Bone marrow (tissue), 2 donors: ENCODE measurements around the gene MXRA7.
A peak's percentile ranks its signal among the peaks of the same experiment; 100 is the strongest.
"Not testable (repeated sequence)": the region's sequence is repeated elsewhere in the genome, so short reads cannot be mapped to it uniquely, and the experiment has no call there.

ENCODE experiments used
- DNase-seq, 2 donors: peaks; one replicate each; lab custom pipeline; 2025; lab: John Stamatoyannopoulos, UW

The MXRA7 gene

GRCh38 chr17:76716146-76716838, 5.5 kb upstream of the MXRA7 start:
- peak in 1 of 2 donors; percentile 38 for DNase-seq

GRCh38 chr17:76715496-76715830, 4.7 kb upstream of the MXRA7 start:
- no peak for DNase-seq

GRCh38 chr17:76714822-76715495, 4.2 kb upstream of the MXRA7 start:
- peak; percentile 22 to 39 for DNase-seq

- DNase-seq = no peak
Observed at GRCh38 chr17:76714336-76714735, 3.6 kb upstream of the MXRA7 start.

GRCh38 chr17:76713765-76714164, 3.0 kb upstream of the MXRA7 start:
- no peak for DNase-seq

- DNase-seq = not testable (repeated sequence)
Observed at GRCh38 chr17:76712321-76712720, 1.6 kb upstream of the MXRA7 start.

- not testable (repeated sequence) for DNase-seq
Observed at GRCh38 chr17:76709951-76710862, 558 bp downstream of the MXRA7 start.

- DNase-seq = no peak
Observed at GRCh38 chr17:76709077-76709950, 1.5 kb downstream of the MXRA7 start.

- no peak for DNase-seq
Observed at GRCh38 chr17:76707985-76708807, 2.6 kb downstream of the MXRA7 start.

- no peak for DNase-seq
Observed at GRCh38 chr17:76706817-76707216, 3.9 kb downstream of the MXRA7 start.

GRCh38 chr17:76704805-76705204, 6.0 kb downstream of the MXRA7 start:
- DNase-seq = no peak

- no peak for DNase-seq
Observed at GRCh38 chr17:76702941-76703637, 7.7 kb downstream of the MXRA7 start.

GRCh38 chr17:76702076-76702475, 8.7 kb downstream of the MXRA7 start:
- DNase-seq = no peak

- DNase-seq = no peak
Observed at GRCh38 chr17:76701471-76701967, 9.2 kb downstream of the MXRA7 start.

GRCh38 chr17:76700617-76701470, 9.9 kb downstream of the MXRA7 start:
- DNase-seq = no peak

GRCh38 chr17:76700270-76700616, 10.5 kb downstream of the MXRA7 start:
- DNase-seq = no peak

GRCh38 chr17:76698466-76698977, 12.2 kb downstream of the MXRA7 start:
- not testable (repeated sequence) for DNase-seq

GRCh38 chr17:76697702-76698465, 12.9 kb downstream of the MXRA7 start:
- no peak for DNase-seq
